Pons (tissue), 1 donor: ENCODE measurements around the gene ST7.

ENCODE experiments used
- DNase-seq: peaks from one replicate; pipeline ENCODE4 v3.0.0-alpha.2; 2016; ENCODE audit warnings: low spot score

The ST7 gene

GRCh38 chr7:117127585-117128168 lies 174.4 kb downstream of the ST7 start:
- DNase-seq, result peak; percentile 81

GRCh38 chr7:117129521-117129955 lies 176.2 kb downstream of the ST7 start:
- no peak for DNase-seq

- DNase-seq, result no peak
Observed at GRCh38 chr7:117130262-117130661, 177.0 kb downstream of the ST7 start.

GRCh38 chr7:117132321-117133120 lies 179.2 kb downstream of the ST7 start:
- DNase-seq, result no peak

- no peak for DNase-seq
Observed at GRCh38 chr7:117133125-117133524, 179.8 kb downstream of the ST7 start.

- no peak for DNase-seq
Observed at GRCh38 chr7:117134411-117134810, 181.1 kb downstream of the ST7 start.

GRCh38 chr7:117134889-117135552 lies 181.7 kb downstream of the ST7 start:
- DNase-seq, result no peak

GRCh38 chr7:117135553-117135891 lies 182.2 kb downstream of the ST7 start:
- DNase-seq, result no peak

GRCh38 chr7:117137868-117138267 lies 184.6 kb downstream of the ST7 start:
- DNase-seq, result no peak

GRCh38 chr7:117138495-117138894 lies 185.2 kb downstream of the ST7 start:
- DNase-seq, result no peak

- no peak for DNase-seq
Observed at GRCh38 chr7:117138981-117139380, 185.7 kb downstream of the ST7 start.

GRCh38 chr7:117139397-117139984 lies 186.2 kb downstream of the ST7 start:
- no peak for DNase-seq

GRCh38 chr7:117140921-117141320 lies 187.6 kb downstream of the ST7 start:
- DNase-seq, result no peak

GRCh38 chr7:117143066-117143465 lies 189.8 kb downstream of the ST7 start:
- no peak for DNase-seq

GRCh38 chr7:117143580-117143979 lies 190.3 kb downstream of the ST7 start:
- DNase-seq, result no peak

GRCh38 chr7:117145333-117145732 lies 192.0 kb downstream of the ST7 start:
- DNase-seq, result no peak

- no peak for DNase-seq
Observed at GRCh38 chr7:117146059-117146458, 192.8 kb downstream of the ST7 start.

GRCh38 chr7:117146511-117146910 lies 193.2 kb downstream of the ST7 start:
- no peak for DNase-seq

- DNase-seq, result no peak
Observed at GRCh38 chr7:117148971-117149370, 195.7 kb downstream of the ST7 start.

GRCh38 chr7:117149692-117150091 lies 196.4 kb downstream of the ST7 start:
- no peak for DNase-seq

GRCh38 chr7:117152213-117153007 lies 199.1 kb downstream of the ST7 start:
- DNase-seq, result no peak

GRCh38 chr7:117153016-117153545 lies 199.8 kb downstream of the ST7 start:
- no peak for DNase-seq
